MV-4-11 (cell line): ENCODE data around the gene ULK1.
"Not testable (repeated sequence)": the region's sequence is repeated elsewhere in the genome, so short reads cannot be mapped to it uniquely, and the experiment has no call there.

Experiments used
- DNase-seq: peaks from one replicate; lab custom pipeline; 2025; lab: John Stamatoyannopoulos, UW

ULK1 gene

GRCh38 chr12:131943389-131943788 is 49.0 kb downstream of the ULK1 start:
- no peak for DNase-seq

GRCh38 chr12:131943876-131944275 is 49.5 kb downstream of the ULK1 start:
- no peak for DNase-seq

- no peak for DNase-seq
These were observed 50.3 kb downstream of the ULK1 start for GRCh38 chr12:131944601-131945251.

DNA sequence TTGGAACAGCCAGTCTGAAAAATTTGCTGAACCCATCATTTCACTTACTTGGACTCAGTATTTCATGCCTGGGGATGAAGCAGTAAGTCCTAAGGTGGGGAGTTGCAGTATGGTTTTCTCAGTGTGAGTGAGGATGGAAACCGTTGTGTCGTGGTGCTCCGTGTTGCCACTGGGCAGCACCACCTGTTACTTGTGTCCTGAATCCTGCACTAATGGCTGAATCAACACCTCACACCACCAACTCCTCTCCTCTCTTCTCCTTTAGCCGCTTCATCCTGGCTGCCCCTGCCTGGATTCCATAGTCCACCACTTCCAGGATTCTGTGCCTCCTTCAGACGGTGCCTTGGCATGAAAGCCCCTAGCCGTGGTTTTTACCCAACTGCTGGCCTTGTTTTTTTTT is 52.3 kb downstream of the ULK1 start:
- no peak for DNase-seq

DNA sequence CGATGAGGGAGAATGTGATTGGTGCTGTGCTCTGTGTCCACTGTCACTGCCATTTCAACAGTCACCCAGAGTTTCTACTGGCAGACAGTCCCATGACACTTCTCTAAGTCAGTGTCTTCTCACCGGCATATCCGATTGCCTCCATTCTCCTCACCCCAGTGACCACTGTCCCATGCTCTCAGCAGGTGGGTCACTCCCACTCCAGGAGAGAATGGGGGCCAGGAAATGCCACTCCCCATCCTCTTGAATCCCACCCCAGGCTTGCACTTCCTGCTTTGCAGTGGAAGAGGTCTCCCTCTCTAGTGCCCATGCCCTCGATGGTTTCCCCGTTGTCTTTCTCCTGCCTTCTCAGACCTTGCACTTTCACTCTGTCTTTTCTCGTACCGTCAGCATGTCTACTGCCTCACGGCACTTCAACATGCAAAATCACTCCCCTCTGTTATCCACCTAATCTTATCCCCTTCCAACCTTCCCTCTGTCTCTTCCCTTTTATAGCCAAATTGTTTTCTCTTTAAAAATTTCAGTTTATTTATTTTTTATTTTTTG is 53.1 kb downstream of the ULK1 start:
- no peak for DNase-seq

- DNase-seq = no peak
These were observed 53.8 kb downstream of the ULK1 start for GRCh38 chr12:131948166-131948712.

DNA sequence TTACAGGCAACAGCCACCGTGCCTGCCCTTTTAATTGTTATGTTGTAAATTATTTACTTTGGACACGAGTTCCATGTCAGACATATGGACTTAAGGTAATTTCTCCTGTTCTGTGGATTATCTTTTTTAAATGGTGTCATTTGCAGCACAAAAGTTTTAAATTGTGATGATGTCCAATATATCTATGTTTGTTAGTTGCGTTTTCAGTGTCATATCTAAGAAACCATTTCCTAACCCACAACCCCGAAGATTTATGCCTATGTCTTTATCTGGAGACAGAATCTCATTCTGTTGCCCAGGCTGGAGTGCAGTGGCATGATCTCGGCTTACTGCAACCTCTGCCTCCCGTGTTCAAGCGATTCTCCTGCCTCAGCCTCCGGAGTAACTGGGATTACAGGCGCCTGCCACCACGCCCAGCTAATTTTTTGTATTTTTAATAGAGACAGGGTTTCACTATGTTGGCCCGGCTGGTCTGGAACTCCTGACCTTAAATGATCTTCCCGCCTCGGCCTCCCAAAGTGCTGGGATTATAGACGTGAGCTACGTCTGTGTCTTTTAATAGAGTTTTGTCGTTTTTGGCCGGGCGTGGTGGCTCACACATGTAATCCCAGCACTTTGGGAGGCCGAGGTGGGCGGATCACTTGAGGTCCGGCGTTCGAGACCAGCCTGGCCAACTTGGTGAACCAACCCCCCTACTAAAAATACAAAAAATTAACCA is 54.5 kb downstream of the ULK1 start:
- DNase-seq = not testable (repeated sequence)

DNA sequence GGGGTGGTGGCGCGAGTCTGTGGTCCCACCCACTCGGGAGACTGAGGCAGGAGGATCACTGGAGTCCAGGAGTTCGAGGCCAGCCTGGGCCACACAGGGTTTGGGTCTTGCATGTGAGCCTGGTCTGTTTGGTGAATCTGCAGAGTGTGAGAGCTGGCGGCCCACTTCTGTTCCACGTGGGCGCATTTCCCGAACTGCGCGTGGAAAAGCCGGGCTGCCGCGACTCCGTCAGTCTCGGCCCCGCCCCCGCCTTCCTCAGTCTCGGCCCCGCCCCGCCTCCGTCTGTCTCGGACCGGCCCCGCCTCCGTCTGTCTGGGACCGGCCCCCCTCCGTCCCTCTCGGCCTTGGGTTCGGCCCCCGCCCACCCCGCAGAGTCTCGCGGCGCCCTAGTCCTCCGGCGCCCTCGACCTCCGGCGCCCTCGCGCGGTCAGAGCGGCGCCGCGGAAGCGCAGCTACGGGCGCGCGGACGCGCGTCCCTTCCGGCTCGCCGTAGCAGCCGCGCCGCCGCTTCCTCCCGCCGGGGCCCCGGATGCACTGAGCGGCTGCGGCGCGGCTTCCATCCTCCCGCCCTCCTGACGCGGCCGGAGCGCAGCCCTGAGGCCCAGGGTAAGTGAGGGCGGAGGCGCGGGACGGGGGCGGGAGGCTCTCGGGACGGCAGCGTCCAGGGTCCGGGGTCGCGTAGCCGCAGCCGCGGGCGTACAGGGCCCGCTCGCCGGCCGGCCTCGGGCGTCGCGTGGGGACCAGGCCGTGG is 55.2 kb downstream of the ULK1 start, which contains the start of gene EP400:
Gene EP400, plus strand, starts transcription at position 512 of the 751 bp plus-strand sequence. CDS start 10,678 bp downstream, outside the sequence.
- peak; percentile 87 for DNase-seq

GRCh38 chr12:131950182-131950913 is 55.9 kb downstream of the ULK1 start:
- no peak for DNase-seq

- not testable (repeated sequence) for DNase-seq
These were observed 59.4 kb downstream of the ULK1 start for GRCh38 chr12:131953810-131954209.

DNA sequence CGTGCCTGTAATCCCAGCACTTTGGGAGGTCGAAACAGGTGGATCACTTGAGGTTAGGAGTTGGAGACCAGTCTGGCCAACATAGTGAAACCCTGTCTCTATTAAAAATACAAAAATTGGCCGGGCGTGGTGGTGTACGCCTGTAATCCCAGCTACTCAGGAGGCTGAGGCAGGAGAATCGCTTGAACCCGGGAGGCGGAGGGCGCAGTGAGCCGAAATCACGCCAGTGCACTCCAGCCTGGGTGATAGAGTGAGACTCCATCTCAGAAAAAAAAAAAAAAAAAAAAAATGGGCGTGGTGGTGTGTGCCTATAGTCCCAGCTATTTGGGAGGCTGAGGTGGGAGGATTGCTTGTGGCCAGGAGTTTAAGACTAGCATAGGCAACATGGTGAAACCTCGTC is 60.0 kb downstream of the ULK1 start:
- DNase-seq = not testable (repeated sequence)

DNA sequence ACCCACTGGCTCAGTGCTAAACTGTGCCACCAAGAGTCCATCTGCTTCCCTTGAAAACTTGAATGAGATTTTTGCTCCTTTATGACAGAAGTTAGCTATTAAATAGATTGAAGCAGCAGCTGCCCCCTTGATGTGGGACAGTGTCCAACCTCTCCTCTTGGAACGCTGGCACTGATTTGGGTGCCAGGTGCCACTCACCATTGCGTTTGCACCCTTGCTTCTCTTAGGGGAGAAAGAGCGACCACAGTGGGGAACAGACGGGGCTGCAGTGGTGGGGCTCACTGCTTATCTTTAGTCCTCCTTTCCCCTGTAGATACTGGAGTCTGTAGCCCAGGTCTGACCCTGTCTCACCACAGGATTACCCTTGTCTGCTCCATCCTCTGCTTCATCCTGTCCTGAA is 64.7 kb downstream of the ULK1 start:
- no peak for DNase-seq

DNA sequence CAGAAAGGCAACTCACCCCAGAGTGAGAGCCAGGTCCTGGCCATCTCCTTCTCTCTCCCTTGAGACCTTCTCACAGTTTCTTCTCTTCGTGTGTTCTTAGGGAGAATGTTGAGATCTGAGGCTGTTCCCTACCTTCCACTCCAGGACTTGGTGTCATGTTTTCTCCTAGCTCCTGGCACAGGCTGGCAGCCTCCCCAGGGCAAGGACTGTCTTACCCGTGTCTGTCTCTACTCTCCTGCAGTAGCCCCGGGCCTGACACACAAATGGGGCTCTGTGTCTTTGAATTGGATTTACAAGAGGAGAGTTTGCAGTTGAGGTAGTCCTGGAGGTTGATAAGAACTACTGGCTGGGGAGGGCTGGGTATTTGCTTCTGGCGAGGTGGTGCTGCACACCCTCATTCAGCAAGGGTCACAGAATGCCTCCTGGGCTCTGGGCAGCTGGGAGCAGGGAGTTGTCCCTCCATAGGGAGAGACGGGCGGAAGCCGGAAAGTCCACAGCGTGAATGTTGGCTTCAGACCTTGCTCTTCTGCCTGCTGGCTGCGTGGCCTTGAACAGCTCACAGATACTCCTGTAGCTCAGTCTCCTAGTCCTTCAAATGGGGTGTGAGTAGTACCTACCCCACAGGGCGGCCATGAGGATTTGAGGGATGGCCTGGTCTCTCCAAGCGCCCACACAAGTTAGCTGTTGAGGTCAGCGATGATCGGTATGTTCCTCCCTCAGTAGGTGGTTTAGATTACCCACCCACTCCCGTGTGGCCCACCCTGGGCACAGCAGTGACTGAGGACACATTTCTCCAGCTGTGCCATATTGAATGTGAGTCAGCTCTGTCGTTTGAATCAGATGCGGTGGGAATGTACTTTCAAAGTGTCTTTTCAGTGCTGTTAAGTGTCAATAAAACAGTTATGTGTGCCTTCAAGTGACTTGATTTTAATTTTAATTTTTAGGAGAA is 65.5 kb downstream of the ULK1 start:
- no peak for DNase-seq

DNA sequence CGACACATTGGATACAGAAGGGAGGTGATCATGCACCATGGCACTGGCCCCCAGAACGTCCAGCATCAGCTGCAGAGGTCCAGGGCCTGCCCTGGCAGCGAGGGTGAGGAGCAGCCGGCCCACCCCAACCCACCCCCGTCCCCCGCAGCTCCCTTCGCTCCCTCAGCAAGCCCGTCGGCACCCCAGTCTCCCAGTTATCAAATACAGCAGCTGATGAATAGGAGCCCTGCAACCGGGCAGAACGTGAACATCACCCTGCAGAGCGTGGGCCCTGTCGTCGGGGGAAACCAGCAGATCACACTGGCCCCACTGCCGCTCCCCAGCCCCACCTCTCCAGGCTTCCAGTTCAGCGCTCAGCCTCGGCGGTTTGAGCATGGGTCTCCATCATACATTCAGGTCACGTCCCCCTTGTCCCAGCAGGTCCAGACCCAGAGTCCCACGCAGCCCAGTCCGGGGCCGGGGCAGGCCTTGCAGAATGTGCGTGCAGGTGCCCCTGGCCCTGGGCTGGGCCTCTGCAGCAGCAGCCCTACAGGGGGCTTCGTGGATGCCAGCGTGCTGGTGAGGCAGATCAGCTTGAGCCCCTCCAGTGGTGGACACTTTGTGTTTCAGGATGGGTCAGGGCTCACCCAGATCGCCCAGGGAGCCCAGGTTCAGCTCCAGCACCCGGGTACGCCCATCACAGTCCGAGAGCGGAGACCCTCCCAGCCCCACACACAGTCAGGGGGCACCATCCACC is 66.3 kb downstream of the ULK1 start:
- DNase-seq = not testable (repeated sequence)

GRCh38 chr12:131961328-131961727 is 66.9 kb downstream of the ULK1 start:
- DNase-seq = not testable (repeated sequence)

DNA sequence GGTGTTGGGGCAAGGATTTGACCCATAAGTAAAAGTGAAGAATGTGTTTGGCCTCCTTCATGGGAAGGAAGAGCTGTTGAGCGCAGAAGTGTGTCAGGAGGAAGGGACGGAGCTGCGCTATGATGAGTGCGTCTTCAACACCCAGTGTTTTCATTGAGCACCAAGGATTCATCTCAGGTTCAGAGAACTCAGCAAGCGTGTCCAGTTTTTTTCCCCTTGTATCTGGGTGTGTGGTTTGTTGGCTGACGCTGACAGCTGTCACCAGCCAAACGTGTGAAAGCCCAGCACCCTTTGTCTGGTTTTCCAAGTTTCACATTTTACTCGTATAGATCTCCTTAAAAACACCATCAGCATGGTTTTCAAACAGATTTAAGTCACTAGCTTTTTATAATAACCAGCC is 67.6 kb downstream of the ULK1 start:
- DNase-seq = no peak

- DNase-seq = no peak
These were observed 69.0 kb downstream of the ULK1 start for GRCh38 chr12:131963381-131963780.

GRCh38 chr12:131965073-131965472 is 70.7 kb downstream of the ULK1 start:
- DNase-seq = no peak

DNA sequence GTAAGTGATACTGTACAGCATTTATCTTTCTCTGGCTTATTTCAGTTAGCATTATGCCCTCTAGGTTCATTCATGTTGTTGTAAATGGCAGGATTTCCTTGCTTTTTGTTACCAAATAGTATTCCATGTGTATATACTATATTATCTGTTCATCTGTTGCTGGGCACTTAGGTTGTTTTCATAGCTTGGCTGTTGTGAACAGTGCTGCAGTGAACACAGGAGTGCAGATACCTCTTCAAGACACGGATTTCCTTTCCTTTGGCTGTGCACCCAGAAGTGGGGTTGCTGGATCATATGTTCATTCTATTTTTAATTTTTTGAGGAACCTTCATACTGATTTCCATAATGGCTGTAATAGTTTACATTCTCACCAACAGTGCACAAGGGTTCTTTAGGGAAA is 76.8 kb downstream of the ULK1 start:
- no peak for DNase-seq
